ENCODE data around the gene TFF2.

TFF2 gene

DNA sequence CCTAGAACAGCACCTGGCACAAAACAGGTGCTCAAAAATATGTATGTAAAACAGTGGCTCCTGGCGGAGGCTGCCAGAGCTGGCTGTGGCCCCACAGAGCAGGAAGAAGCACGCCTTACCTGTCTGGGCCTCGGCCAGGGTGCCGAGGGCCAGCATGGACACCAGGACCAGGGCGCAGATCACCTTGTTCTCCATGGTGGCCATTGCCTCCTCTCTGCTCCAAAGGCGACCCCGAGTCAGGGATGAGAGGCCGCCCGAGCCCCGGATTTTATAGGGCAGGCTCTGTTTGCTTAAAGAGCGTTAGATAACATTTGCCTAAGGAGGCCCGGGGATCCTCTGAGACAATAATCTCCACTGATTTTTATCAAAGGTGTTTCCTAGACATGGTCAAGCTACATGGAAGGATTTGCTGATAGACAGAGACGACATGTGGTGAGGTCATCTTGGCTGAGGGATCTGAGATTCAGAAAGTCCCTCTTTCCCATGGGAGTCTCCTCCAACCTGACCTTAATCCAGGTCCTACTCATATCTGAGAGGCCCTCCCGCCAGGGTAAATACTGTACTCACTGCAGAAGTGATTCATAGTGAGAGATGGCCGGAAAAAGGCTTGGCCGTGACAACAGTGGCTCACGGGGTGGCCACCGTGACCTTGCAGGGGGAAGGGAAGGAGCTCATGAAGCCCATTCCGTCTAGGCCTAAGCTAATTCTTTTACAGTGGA, 15.7 kb upstream of the TFF2 start, which contains the start of gene TFF1:
TFF1 (minus strand) TSS at position 244 of the 719 bp plus-strand sequence; CDS start at position 204, 40 bp downstream.
- TF ChIP-seq, protein P1, sequence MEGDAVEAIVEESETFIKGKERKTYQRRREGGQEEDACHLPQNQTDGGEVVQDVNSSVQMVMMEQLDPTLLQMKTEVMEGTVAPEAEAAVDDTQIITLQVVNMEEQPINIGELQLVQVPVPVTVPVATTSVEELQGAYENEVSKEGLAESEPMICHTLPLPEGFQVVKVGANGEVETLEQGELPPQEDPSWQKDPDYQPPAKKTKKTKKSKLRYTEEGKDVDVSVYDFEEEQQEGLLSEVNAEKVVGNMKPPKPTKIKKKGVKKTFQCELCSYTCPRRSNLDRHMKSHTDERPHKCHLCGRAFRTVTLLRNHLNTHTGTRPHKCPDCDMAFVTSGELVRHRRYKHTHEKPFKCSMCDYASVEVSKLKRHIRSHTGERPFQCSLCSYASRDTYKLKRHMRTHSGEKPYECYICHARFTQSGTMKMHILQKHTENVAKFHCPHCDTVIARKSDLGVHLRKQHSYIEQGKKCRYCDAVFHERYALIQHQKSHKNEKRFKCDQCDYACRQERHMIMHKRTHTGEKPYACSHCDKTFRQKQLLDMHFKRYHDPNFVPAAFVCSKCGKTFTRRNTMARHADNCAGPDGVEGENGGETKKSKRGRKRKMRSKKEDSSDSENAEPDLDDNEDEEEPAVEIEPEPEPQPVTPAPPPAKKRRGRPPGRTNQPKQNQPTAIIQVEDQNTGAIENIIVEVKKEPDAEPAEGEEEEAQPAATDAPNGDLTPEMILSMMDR (IDR thresholded peaks at IDR 0.05; ENCODE audit: low read length, missing control alignments) = no peak
- no peak within 1 kb of the TSS for H3K4me3 ChIP-seq (replicated peaks; ENCODE audit: low read depth, low read length)
- no peak for DNase-seq (ENCODE audit: low read depth)

DNA sequence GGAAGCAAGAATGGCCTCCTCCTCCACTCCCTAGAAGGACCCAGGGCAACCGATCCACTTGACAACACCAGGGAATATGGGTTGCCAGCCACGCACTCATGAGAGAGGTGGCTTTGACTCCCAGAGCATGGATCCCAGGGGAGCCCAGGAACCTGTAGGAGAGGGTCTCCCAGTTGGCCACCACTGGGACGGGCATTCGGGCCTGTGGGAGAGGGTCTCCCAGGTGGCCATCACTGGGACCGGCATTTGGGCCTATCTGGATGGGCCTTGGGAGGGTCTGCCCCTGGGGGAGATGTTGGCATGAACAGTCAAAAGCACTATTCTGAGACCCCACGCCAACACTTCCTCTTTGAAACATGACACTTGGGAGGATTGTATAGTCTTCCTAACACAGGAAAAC, 15.0 kb upstream of the TFF2 start:
- DNase-seq (ENCODE audit: low read depth) = no peak
- TF ChIP-seq, protein P1 (IDR thresholded peaks at IDR 0.05; ENCODE audit: low read length, missing control alignments) = no peak
- no peak overlapping the region for H3K4me3 ChIP-seq (replicated peaks; ENCODE audit: low read depth, low read length)

DNA sequence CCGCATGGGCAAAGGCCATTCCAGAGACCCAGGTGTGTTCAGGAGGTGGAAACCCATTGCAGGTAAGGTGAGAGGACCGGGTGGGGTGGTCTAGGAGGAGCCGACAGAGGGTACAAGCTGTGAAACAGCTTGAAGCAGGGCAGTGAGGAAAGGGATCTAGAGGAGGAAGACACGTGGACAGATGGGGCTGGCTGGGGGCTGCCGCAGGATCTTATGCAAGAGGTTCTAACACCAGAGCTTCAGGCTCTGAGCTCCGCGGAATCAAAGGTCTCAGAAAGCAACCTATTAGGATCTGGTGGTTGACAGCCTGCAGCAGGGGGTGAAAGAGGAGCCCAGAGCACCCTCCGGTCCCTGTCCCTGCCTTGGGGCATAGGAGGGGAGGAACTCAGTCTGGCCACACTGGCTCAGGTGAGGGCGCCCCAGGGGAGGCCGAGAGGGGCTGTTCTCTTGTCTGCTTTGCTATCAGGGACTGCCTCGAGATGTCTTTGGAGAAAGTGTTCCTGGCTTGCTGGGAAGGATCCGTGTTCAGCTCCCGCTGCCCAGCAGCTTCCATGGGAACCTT, 13.6 kb upstream of the TFF2 start:
- H3K4me3 ChIP-seq (replicated peaks; ENCODE audit: low read depth, low read length) = no peak overlapping the region
- no peak for DNase-seq (ENCODE audit: low read depth)
- TF ChIP-seq, protein P1 (IDR thresholded peaks at IDR 0.05; ENCODE audit: low read length, missing control alignments) = no peak

DNA sequence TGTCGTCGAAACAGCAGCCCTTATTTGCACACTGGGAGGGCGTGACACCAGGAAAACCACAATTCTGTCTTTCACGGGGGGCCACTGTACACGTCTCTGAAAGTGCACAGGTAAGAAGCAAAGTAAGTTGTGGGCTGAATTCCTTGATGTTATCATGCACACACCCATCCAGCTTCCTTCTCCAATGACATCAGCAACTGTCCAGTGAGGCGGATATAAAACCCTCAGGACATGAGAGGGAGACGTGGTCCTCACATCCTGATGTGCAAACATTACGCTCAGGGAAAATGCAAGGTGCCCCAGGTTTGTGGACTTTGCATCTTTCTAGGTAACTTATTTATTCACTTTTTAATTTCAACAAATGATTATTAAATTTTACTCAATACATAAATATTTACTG, 12.5 kb upstream of the TFF2 start:
- no peak for DNase-seq (ENCODE audit: low read depth)
- TF ChIP-seq, protein P1 (IDR thresholded peaks at IDR 0.05; ENCODE audit: low read length, missing control alignments) = no peak
- no peak overlapping the region for H3K4me3 ChIP-seq (replicated peaks; ENCODE audit: low read depth, low read length)

DNA sequence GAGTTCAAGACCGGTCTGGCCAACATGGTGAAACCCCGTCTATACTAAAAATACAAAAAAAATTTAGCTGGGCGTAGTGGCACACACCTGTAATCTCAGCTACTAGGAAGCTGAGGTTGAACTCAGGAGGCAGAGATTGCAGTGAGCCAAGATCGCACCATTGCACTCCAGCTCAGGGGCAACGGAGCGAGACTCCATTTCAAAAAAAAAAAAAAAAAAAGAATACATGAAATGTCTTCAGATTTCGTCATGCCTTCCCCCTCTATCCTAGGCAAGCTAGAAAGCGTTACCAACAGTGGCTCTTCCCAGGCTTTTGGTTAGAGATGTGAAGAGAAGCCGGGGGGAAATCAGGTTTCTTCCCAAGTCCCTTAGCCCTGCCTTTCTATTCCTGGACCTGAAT, 11.9 kb upstream of the TFF2 start:
- no peak overlapping the region for H3K4me3 ChIP-seq (replicated peaks; ENCODE audit: low read depth, low read length)
- no peak for DNase-seq (ENCODE audit: low read depth)
- TF ChIP-seq, protein P1 (IDR thresholded peaks at IDR 0.05; ENCODE audit: low read length, missing control alignments) = no peak

DNA sequence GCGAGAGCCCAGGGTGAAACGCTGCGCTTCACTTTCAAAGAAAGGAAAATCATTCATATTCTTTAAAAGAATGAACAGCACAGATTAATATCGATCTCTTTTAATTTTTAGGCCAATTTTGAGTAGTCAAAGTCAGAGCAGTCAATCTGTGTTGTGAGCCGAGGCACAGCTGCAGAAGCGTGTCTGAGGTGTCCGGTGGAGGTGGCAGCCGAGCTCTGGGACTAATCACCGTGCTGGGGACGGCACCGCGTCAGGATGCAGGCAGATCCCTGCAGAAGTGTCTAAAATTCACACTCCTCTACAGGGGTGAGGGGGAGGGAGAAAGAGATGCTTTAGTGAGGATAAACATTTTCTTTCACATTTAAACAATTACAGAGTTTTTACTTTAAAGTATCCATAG, 11.4 kb upstream of the TFF2 start:
- DNase-seq (ENCODE audit: low read depth) = no peak
- TF ChIP-seq, protein P1 (IDR thresholded peaks at IDR 0.05; ENCODE audit: low read length, missing control alignments) = no peak
- no peak overlapping the region for H3K4me3 ChIP-seq (replicated peaks; ENCODE audit: low read depth, low read length)

DNA sequence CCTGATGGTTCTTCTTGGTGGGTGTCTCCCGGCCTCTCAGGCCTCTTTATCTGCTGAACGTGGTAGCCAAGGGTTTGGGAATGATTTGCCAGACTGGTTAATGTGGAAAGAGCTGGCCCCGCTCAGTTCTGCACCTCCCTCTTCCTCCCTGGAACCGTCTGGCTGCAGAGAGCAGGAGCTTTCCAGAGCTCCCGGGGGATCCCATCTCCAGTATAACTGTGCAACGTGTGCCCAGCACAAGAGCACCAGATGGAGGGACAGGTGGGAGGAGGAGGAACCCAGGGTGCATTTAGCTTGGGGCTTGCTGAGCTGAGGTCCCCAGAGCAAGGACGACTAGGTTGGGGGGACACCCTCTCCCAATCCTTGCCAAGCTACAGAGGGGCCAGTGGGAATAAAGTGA, 10.5 kb upstream of the TFF2 start:
- no peak for DNase-seq (ENCODE audit: low read depth)
- TF ChIP-seq, protein P1 (IDR thresholded peaks at IDR 0.05; ENCODE audit: low read length, missing control alignments) = no peak
- no peak overlapping the region for H3K4me3 ChIP-seq (replicated peaks; ENCODE audit: low read depth, low read length)
